Coronary artery (tissue), 2 donors: ENCODE results near the gene MRGPRX2.

Experiments used
- DNase-seq: peaks from one replicate; pipeline ENCODE4 v3.0.0-alpha.2; 2017; ENCODE audit warnings: low spot score
- H3K27ac ChIP-seq, 2 donors: fragments of 200-600 bp; sonication (generic); one replicate each; pipeline ENCODE4 v1.5.1; 2016 to 2019
- H3K4me3 ChIP-seq: fragments of 200-600 bp; sonication (generic); 2 replicates; pipeline ENCODE4 v1.5.1; 2016; ENCODE audit warnings: mild to moderate bottlenecking, moderate library complexity
- TF ChIP-seq, protein P1 (sequence below): fragments of 200-600 bp; sonication (generic); IDR thresholded peaks from one replicate; pipeline ENCODE4 v1.5.1; 2019; ENCODE audit warnings: antibody characterized with exemption

Gene MRGPRX2

DNA sequence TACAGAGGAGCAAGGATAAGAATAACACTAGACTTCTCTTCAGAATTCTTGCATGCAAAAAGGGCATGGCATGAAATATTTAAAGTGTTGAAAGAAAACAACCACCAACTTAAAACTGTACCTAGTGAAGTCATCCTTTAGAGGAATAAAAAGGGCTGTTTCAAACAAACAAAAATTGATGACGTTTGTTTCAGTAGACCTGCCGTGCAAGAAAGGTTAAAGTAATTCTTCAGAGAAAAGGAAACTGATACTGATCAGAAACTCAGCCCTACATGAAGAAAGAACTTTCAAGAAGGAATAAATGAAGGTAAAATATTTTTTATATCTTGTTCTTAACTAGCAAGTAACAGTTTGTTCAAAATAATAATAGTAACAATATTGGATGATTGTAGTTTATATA, 27.5 kb downstream of the MRGPRX2 start:
- Histone ChIP-seq H3K4me3 (no peak overlapping the region), H3K27ac (no peak overlapping the region)
- DNase-seq = no peak
- TF ChIP-seq, protein P1, sequence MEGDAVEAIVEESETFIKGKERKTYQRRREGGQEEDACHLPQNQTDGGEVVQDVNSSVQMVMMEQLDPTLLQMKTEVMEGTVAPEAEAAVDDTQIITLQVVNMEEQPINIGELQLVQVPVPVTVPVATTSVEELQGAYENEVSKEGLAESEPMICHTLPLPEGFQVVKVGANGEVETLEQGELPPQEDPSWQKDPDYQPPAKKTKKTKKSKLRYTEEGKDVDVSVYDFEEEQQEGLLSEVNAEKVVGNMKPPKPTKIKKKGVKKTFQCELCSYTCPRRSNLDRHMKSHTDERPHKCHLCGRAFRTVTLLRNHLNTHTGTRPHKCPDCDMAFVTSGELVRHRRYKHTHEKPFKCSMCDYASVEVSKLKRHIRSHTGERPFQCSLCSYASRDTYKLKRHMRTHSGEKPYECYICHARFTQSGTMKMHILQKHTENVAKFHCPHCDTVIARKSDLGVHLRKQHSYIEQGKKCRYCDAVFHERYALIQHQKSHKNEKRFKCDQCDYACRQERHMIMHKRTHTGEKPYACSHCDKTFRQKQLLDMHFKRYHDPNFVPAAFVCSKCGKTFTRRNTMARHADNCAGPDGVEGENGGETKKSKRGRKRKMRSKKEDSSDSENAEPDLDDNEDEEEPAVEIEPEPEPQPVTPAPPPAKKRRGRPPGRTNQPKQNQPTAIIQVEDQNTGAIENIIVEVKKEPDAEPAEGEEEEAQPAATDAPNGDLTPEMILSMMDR = no peak

- no peak for DNase-seq
- TF ChIP-seq, protein P1 = no peak
- Histone ChIP-seq H3K27ac (no peak overlapping the region), H3K4me3 (no peak overlapping the region)
Measured at GRCh38 chr11:19027829-19028595, 32.5 kb downstream of the MRGPRX2 start.

DNA sequence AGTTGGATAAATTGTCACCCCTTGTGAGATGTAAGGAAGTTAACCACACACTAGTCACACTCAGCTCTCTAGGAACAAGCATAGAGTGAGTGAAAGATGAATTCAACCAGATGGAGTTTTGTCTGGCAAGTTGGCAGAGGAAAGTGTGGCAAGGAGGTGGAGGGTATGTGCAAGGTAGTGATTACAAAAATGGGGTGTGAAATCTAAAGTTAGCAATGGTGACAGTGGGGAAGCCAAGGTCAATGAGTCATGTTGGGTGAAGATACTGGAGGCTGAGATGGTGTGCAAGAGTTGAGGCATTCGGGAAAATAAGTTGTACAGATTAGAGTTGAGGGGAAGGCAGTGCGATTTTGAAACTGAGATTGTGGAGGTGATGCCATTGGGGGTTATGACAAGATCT, 33.7 kb downstream of the MRGPRX2 start:
- Histone ChIP-seq H3K4me3 (no peak overlapping the region), H3K27ac (no peak overlapping the region)
- TF ChIP-seq, protein P1 = no peak
- DNase-seq = no peak

DNA sequence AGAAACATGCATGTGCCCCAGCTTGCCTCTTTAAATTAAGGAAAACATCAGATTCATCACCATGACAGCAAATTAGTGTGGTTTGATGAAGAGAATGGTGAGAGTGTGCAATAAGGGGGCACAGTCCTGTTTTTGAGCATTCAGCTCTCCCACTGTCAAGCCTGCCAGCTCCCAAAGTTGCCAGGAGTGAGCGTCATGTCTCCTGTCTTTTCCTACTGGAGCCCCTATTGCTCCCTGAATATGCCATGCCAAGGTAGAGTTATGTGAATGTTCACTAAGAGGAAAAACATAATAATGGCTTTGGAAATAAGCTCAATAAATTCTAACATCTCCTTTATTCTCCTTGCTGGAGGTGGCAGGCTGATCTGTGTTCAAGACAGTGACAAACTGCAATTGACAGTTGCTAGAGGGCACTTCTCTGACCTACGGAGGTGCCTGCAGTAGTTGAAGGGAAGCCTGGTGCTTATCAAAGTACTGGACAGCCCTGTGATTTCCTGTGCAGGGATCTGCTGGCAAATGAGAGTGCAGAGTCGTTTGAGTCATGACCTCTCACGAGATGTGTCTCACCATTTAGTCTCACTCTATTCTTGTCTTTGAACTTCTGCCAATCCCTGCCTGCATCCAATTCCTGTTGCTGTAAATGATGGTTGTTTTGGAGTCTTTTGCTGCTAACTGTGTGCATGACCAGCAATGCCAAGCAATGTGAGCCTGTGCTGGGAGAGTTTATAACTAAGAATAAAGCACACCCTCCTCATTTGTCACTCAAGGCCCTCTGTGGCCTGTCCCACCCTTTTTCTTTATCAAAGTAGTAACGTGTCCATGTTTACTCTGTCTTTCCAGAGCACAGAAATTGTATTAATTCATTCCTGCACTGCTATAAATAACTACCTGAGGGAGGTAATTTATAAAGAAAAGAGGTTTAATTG, 34.8 kb downstream of the MRGPRX2 start:
- TF ChIP-seq, protein P1 = no peak
- H3K4me3 ChIP-seq = no peak overlapping the region
- no peak for DNase-seq
- H3K27ac ChIP-seq = no peak overlapping the region

DNA sequence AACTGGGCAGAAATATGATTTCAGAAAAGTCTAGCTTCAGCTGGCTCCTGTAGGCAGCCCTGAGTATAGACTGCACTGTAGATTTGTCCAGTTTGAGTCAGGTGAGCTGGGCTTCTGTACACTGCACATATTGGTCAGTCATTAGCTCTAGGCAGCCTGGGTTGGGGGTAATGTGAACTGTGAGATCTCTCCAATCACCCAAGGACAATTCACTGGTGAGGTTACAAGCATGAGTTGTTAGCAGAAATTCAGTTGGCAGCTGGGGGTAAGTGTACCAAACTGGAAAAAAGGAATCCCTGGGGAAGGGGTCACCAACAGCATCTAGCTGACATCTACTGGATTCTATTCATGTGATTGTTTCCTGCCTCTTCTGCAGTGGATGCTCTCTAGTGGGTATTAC, 39.7 kb downstream of the MRGPRX2 start:
- TF ChIP-seq, protein P1 = no peak
- no peak overlapping the region for H3K4me3 ChIP-seq
- no peak for DNase-seq
- H3K27ac ChIP-seq = no peak overlapping the region

DNA sequence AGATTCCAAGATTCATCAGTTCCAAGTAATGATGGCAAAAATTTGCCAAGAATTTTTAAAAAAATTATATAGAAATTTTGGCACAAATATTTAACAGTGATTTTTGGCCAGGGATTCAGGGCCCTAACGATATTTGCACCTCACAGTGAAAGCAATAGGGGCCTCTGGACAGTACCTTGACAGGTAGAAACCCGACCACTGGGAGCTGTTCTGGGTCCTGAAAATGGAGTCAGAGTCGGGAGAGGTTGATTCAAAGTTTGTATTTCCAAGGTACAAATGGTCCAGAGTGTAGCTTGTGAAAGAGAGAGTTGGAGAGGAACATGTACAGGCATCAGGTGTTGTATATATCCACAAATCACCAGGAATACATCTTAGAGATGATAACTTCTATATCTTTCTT, 41.6 kb downstream of the MRGPRX2 start:
- Histone ChIP-seq H3K27ac (no peak overlapping the region), H3K4me3 (no peak overlapping the region)
- TF ChIP-seq, protein P1 = no peak
- no peak for DNase-seq
